ENCODE data around the gene TMUB1.

- no peak for TF ChIP-seq CTCF (IDR thresholded peaks at IDR 0.05; ENCODE audit: borderline replicate concordance, extremely low read depth, low read length, poor library complexity, severe bottlenecking)
- TF ChIP-seq EZH2 (IDR thresholded peaks at IDR 0.05; ENCODE audit: borderline replicate concordance, low read depth, low read length, severe bottlenecking), result no peak
These were observed 27.0 kb downstream of the TMUB1 start for GRCh38 chr7:151056283-151056665.

All from DND-41 (cell line).